Raji (cell line): ENCODE measurements around the gene PRICKLE3.

Experiments used
- POLR2A ChIP-seq: IDR thresholded peaks from 2 replicates; pipeline ENCODE4 v1.6.1; 2011; ENCODE audit warnings: low read depth, low read length, control low read depth; ENCODE audit not compliant: insufficient read depth

The PRICKLE3 gene

DNA sequence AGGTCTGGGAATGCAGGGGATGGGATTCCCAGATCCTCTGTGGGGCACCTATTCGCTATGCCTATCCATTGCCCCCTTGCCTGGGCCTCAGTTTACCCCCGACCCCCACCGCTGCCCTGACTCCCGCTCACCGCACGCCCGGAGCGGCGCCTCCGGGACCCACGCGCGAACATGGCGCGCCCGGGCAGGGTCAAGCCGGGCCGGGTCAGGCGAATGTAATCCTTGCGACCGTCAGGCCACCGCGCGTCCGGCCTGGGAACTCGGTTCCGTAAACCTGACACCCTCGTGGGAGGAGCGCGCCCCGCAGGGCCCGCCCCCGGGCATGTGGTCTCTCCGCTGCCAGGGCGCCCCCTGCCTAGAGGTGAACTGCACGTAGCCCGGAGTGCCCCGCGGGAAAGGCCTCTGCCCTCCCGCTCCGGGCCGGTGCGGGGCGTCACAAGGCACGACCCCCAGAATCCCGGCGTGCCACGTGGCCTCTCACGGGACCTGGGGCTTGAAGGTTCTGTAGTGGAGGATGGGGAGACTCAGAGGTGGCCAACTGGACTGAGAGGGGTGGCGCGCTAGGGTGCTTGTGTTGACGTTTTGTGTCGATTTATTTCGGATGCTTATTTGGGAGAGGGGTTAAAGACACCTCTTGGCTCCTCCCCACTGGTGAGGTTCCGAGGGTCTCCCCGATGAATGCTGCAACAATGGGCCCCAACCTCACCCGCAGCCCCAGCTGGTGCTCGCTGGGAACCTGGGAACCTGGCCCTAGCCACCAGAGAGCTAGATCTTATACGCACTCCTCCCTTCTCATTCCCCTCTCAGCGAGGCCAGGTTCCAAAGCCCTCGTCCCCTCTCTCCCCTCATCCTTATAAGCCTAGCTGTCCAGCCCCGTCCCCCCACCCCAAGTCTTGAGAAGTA lies at the start of gene PRICKLE3:
Gene PRICKLE3, minus strand, starts transcription at position 249 of the 903 bp plus-strand sequence. Its CDS starts 76 bp downstream, at position 173.
- peak; percentile 74 for TF ChIP-seq POLR2A

GRCh38 chrX:49233887-49234555 lies 47.8 kb upstream of the PRICKLE3 start:
- TF ChIP-seq POLR2A, result no peak

DNA sequence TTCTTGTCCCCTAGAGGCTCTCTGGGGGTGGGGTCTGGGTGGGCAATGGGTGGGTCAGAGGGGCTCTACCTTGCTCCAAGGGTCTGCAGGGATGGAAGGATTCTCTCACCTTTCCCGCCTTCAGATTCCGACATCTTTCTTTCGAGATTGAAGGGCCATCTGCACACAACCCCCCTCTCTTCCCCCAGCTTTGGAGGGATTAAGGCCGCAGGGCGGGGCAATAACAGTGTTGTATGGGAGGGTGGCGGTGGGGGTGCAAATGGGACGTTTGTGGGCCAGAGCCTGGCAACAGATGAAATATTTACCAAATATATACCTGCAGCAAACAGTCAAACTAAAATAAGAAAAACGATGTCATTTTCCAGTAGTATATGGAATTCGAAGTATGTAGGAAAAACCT lies 47.0 kb upstream of the PRICKLE3 start, which contains the start of gene CACNA1F:
Gene CACNA1F, minus strand, starts transcription at position 165 of the 400 bp plus-strand sequence. Its CDS starts 31 bp downstream, at position 134.
- TF ChIP-seq POLR2A, result no peak

GRCh38 chrX:49232525-49232924 lies 46.4 kb upstream of the PRICKLE3 start:
- TF ChIP-seq POLR2A, result no peak

DNA sequence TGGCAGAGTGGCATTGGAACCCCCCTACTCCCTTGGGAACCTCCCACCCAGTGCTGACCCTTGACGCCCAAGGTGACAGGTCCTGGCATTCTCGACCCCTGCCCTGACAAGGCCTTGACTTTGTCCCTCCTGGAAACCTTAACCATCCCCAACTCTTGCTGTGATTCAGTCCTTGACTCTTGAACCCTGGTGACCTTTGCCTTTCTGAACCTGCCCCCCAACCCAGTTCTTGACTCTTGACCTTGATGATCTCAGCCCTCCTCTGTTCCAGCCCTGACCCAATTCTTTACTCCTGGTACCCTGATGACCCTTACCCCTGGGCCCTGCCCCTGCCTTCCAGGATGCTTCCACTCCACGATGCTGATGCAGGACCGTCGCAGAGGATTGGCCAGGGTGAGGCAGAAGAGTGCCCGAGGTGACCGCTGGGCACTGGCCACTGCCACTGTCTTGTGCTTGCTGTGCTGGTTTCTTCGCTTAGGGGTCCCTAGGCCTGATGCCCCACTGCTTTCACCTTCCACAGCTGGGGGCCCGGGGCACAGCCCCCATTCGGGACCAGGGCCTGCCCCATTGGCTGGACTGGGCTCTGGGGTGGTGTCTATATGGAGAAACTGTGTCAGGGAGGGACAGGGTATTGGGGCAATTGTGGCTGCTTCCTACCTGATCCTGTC lies 45.3 kb upstream of the PRICKLE3 start:
- no peak for TF ChIP-seq POLR2A

- no peak for TF ChIP-seq POLR2A
Measured at GRCh38 chrX:49230500-49231232, 44.5 kb upstream of the PRICKLE3 start.

- TF ChIP-seq POLR2A, result no peak
Measured at GRCh38 chrX:49228185-49228584, 42.0 kb upstream of the PRICKLE3 start.

DNA sequence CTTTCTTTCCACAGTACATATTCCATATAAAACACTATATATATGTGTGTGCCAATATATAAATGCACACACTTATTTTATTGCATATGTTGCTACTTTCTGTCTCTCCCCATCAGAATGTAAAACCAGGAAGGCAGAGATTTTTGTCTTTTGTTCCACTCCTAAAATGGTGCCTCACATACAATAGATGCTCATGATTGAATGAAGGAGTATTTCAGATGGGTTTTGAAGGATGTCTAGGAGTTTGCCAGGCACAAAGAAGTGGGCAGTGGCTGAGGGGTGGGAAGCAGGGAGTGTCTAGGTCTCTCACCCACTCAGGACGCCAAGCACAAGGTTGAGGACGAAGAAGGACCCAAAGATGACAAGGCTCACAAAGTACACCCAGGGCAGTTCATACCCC lies 41.6 kb upstream of the PRICKLE3 start:
- no peak for TF ChIP-seq POLR2A

- no peak for TF ChIP-seq POLR2A
Measured at GRCh38 chrX:49226946-49227345, 40.8 kb upstream of the PRICKLE3 start.

DNA sequence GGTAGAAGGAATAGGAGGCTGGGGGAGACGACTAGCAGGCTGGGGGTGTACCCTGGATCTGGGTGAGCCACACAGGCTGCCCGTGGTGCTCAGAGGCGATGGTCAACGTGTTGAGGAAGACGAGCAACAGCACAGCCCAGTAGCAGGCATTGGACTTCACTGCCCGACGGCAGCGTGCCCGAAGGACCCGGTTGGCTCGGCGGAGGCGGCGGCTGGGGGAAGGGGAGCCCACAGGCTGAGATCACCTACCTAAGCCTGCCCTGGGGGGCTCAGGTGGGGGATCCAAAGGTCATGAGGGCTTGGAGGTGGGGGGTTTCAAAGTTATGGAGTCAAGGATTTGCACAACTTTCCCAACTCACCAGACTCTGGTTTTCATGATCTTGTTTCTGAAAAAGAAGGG lies 39.7 kb upstream of the PRICKLE3 start:
- no peak for TF ChIP-seq POLR2A

DNA sequence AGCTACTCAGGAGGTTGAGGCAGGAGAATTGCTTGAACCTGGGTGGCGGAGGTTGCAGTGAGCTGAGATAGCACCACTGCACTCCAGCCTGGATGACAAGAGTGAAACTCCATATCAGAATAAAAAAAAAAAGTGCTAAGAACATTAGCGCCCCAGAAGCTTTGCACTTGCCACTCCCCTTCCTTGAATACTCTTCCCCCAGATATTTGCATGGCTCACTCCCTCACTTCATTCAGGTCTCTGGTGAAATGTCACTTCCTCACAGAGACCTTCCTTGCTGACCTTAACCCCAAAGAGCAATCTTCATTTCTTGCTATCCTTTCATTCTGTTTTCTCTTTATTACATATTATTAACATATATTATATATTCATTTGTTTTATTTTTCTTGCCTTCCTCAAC lies 35.7 kb upstream of the PRICKLE3 start:
- TF ChIP-seq POLR2A, result no peak

DNA sequence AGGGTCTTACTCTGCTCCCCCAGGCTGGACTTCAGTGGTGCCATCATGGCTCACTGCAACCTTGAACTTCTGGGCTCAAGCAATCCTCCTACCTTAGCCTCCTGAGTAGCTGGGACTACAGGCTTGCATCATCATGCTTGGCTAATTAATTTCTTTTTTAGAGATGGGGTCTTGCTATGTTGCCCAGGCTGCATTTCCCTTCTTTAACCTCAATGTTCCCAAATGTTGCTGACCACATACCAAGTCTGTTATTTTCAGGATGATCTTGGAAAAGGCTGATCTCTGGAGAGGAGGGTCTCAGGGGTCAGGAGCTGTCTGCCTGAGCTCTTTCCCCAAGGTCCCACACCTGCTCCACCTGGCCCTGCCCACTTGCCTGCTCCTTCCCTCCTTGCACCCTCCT lies 33.9 kb upstream of the PRICKLE3 start:
- no peak for TF ChIP-seq POLR2A

DNA sequence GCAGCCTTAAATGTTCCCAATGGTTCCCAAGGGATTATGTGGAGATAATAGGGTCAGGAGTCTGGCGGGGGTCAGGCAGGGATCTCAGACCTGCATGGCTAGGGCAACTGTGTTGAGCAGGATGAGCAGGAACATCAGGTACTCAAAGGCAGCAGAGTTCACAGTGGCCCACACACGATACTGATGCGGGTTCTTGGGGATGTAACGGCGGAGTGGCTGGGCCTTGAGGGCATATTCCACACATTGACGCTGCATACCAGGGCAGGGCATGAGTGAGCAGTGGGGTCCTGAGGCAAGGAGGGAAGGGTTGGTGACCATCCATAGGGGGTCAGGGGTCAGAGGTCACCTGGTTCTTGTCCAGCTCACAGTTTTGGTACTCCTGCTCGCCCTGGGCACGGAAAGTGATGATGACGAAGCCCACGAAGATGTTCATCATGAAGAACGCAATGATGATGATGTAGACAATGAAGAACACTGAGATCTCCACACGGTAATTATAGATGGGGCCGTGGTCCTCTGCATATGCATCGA lies 28.9 kb upstream of the PRICKLE3 start:
- TF ChIP-seq POLR2A, result no peak

- no peak for TF ChIP-seq POLR2A
Measured at GRCh38 chrX:49214416-49214815, 28.2 kb upstream of the PRICKLE3 start.

- no peak for TF ChIP-seq POLR2A
Measured at GRCh38 chrX:49212861-49213260, 26.7 kb upstream of the PRICKLE3 start.

- no peak for TF ChIP-seq POLR2A
Measured at GRCh38 chrX:49212209-49212608, 26.0 kb upstream of the PRICKLE3 start.
